T-helper 2 cell treated with Interferon-gamma antibody and Interleukin-4, amounts not matched to agents 100 ng/mL and 5 ng/mL, for 36 hours (primary cell): ENCODE data around the gene GNAT2. TPM values are rescaled to one million over a fixed set of nuclear protein-coding genes. Genes with fewer than 3 reads are reported as not detected.
"Not testable (repeated sequence)": the region's sequence is repeated elsewhere in the genome, so short reads cannot be mapped to it uniquely, and the experiment has no call there.

ENCODE experiments used
- intact Hi-C: fragments of 100-400 bp; cut with micrococcal nuclease; formaldehyde crosslinking; loops from one replicate; pipeline ENCODE4 v1.15.1; 2023
- total RNA-seq: library from RNA; stranded (reverse); gene quantifications from 2 replicates; pipeline ENCODE4 v1.2.3, GENCODE V29; 2022

Gene GNAT2
- total RNA-seq = not detected in 2 replicates

GRCh38 chr1:109619576-109620400 lies at the start of gene GNAT2, which contains the start of gene AMPD2:
Gene GNAT2 (minus strand): TSS chr1:109619616. CDS start chr1:109612870, 6,746 bp downstream.
Gene AMPD2 (plus strand): TSS chr1:109619837. CDS start chr1:109621176, 1,339 bp downstream.
- intact Hi-C loops = loop anchor here (1.0 to 5.0 kb wide), 3 partner anchors 71 to 193 kb away; partner anchors contain the start of genes ATXN7L2, GNAI3 and PSMA5

GRCh38 chr1:109668123-109668775 lies 48.8 kb upstream of the GNAT2 start:
- intact Hi-C loops = loop anchor here (2.0 kb wide), 1 partner anchor 21 kb away; no protein-coding TSS in a partner anchor

- intact Hi-C loops = loop anchor here (2.0 kb wide), 1 partner anchor 21 kb away; no protein-coding TSS in a partner anchor
Observed at GRCh38 chr1:109667452-109668122, 48.2 kb upstream of the GNAT2 start, which contains the start of gene GSTM2. Gene GSTM2 (plus strand): TSS chr1:109668057. CDS start chr1:109668116, 59 bp downstream.

GRCh38 chr1:109664671-109665070 lies 45.3 kb upstream of the GNAT2 start:
- intact Hi-C loops = no loop called here

GRCh38 chr1:109661391-109661790 lies 42.0 kb upstream of the GNAT2 start:
- intact Hi-C loops = no loop called here

GRCh38 chr1:109660691-109661026 lies 41.2 kb upstream of the GNAT2 start:
- intact Hi-C loops = not testable (repeated sequence)

GRCh38 chr1:109659997-109660690 lies 40.7 kb upstream of the GNAT2 start:
- intact Hi-C loops = no loop called here

- intact Hi-C loops = no loop called here
Observed at GRCh38 chr1:109659145-109659544, 39.7 kb upstream of the GNAT2 start.

GRCh38 chr1:109658533-109659042 lies 39.2 kb upstream of the GNAT2 start:
- intact Hi-C loops = no loop called here

- intact Hi-C loops = no loop called here
Observed at GRCh38 chr1:109657970-109658369, 38.6 kb upstream of the GNAT2 start.

GRCh38 chr1:109657395-109657794 lies 38.0 kb upstream of the GNAT2 start:
- intact Hi-C loops = no loop called here

GRCh38 chr1:109655615-109656519 lies 36.5 kb upstream of the GNAT2 start, which contains the start of gene GSTM4:
Gene GSTM4 (plus strand): TSS chr1:109656099. CDS start chr1:109656390, 291 bp downstream.
- intact Hi-C loops = no loop called here

GRCh38 chr1:109654519-109654918 lies 35.1 kb upstream of the GNAT2 start:
- intact Hi-C loops = no loop called here

GRCh38 chr1:109653306-109653705 lies 33.9 kb upstream of the GNAT2 start:
- intact Hi-C loops = no loop called here

GRCh38 chr1:109652402-109652801 lies 33.0 kb upstream of the GNAT2 start:
- intact Hi-C loops = no loop called here

GRCh38 chr1:109650609-109651008 lies 31.2 kb upstream of the GNAT2 start:
- intact Hi-C loops = no loop called here

GRCh38 chr1:109649491-109649914 lies 30.1 kb upstream of the GNAT2 start:
- intact Hi-C loops = no loop called here

GRCh38 chr1:109644670-109645069 lies 25.3 kb upstream of the GNAT2 start:
- intact Hi-C loops = loop anchor here (5.0 kb wide), 1 partner anchor 268 kb away; the partner anchor contains the start of gene CSF1
